HepG2 (cell line): ENCODE measurements around the gene ACOXL. TPM values are rescaled to one million over a fixed set of nuclear protein-coding genes. Genes with fewer than 3 reads are reported as not detected.

Source experiments
- HCFC1 ChIP-seq: fragments of 150-350 bp; IDR thresholded peaks from 2 replicates; pipeline ENCODE4 v1.6.1; 2014; ENCODE audit warnings: low read depth, low read length
- HOXA5 ChIP-seq: sonication (generic); formaldehyde crosslinking; IDR thresholded peaks from 2 replicates; pipeline ENCODE4 v1.4.0; 2020; ENCODE audit warnings: missing genetic modification reagents
- KAT7 ChIP-seq: IDR thresholded peaks from 2 replicates; pipeline ENCODE4 v1.6.1; 2018; ENCODE audit warnings: borderline replicate concordance, missing compliant biosample characterization
- NFIB ChIP-seq: sonication (generic); formaldehyde crosslinking; IDR thresholded peaks from 2 replicates; pipeline ENCODE4 v1.9.0; 2021; ENCODE audit warnings: missing genetic modification reagents, mild to moderate bottlenecking, borderline replicate concordance
- ZNF3 ChIP-seq: IDR thresholded peaks from 2 replicates; pipeline ENCODE4 v1.7.0; 2017; ENCODE audit warnings: inconsistent platforms
- ZNF44 ChIP-seq: sonication (generic); formaldehyde crosslinking; IDR thresholded peaks from 2 replicates; pipeline ENCODE4 v1.5.1; 2020; ENCODE audit warnings: mild to moderate bottlenecking, missing genetic modification reagents
- ZNF598 ChIP-seq: sonication (generic); formaldehyde crosslinking; IDR thresholded peaks from 2 replicates; pipeline ENCODE4 v1.5.1; 2020; ENCODE audit warnings: mild to moderate bottlenecking, missing genetic modification reagents, borderline replicate concordance
- ZNF644 ChIP-seq: IDR thresholded peaks from 2 replicates; pipeline ENCODE4 v1.6.1; 2016; ENCODE audit warnings: low read depth
- ZNF672 ChIP-seq: sonication (generic); formaldehyde crosslinking; IDR thresholded peaks from 2 replicates; pipeline ENCODE4 v1.8.1; 2022; ENCODE audit warnings: missing genetic modification reagents
- ZSCAN21 ChIP-seq: sonication (generic); formaldehyde crosslinking; IDR thresholded peaks from 2 replicates; pipeline ENCODE4 v1.8.0; 2022; ENCODE audit warnings: mild to moderate bottlenecking, missing genetic modification reagents, moderate library complexity, borderline replicate concordance
- ZSCAN25 ChIP-seq: sonication (generic); formaldehyde crosslinking; IDR thresholded peaks from 2 replicates; pipeline ENCODE4 v1.8.0; 2022; ENCODE audit warnings: mild to moderate bottlenecking, missing genetic modification reagents
- polyA plus RNA-seq, 8 experiments: library from polyadenylated mRNA; depleted of rRNA in 3 of 8; stranded (reverse) in 7 of 8; unstranded in 1 of 8; fragments of >200 nt; fragmentation: Illumina TruSeq in 4 of 8; extraction: Trizol in 4 of 8; gene quantifications; 2 replicates each; pipeline versions ENCODE4 v1.2.1 to v1.2.3, GENCODE V29; 2011 to 2016; ENCODE audit warnings: low read depth in 4 of 8, missing spikeins in 1 of 8, mixed read lengths in 1 of 8; ENCODE audit not compliant: insufficient read depth in 1 of 8
- total RNA-seq, 5 experiments: library from RNA; depleted of rRNA; stranded (reverse); fragments of >200 nt; fragmentation: Illumina TruSeq; extraction: Trizol; gene quantifications; 2 replicates each; pipeline ENCODE4 v1.2.3, GENCODE V29; 2016; ENCODE audit warnings: low read depth in 1 of 5
- TF ChIP-seq, protein P1 (sequence below): sonication (generic); formaldehyde crosslinking; IDR thresholded peaks from 2 replicates; pipeline ENCODE4 v1.4.0; 2020; ENCODE audit warnings: mild to moderate bottlenecking, missing genetic modification reagents
- TF ChIP-seq, protein P2 (sequence below): sonication (generic); formaldehyde crosslinking; IDR thresholded peaks from 2 replicates; pipeline ENCODE4 v1.4.0; 2020; ENCODE audit warnings: missing genetic modification reagents
- TF ChIP-seq, protein P3 (sequence below): sonication (generic); formaldehyde crosslinking; IDR thresholded peaks from 2 replicates; pipeline ENCODE4 v1.8.1; 2023; ENCODE audit warnings: mild to moderate bottlenecking, inconsistent platforms, moderate library complexity, missing genetic modification reagents, borderline replicate concordance
- TF ChIP-seq, protein P4 (sequence below): sonication (generic); formaldehyde crosslinking; IDR thresholded peaks from 2 replicates; pipeline ENCODE4 v1.4.0; 2020; ENCODE audit warnings: missing genetic modification reagents
- TF ChIP-seq, protein P5 (sequence below): sonication (generic); formaldehyde crosslinking; IDR thresholded peaks from one replicate; pipeline ENCODE4 v1.5.1; 2020; ENCODE audit warnings: mild to moderate bottlenecking, missing genetic modification reagents; ENCODE audit errors: not compliant biosample characterization

Gene ACOXL
- total and polyA plus RNA-seq, 2 of the 13 experiments (the other 11 are each of a cell fraction or from before 2014, with no cell fraction given), result not detected

DNA sequence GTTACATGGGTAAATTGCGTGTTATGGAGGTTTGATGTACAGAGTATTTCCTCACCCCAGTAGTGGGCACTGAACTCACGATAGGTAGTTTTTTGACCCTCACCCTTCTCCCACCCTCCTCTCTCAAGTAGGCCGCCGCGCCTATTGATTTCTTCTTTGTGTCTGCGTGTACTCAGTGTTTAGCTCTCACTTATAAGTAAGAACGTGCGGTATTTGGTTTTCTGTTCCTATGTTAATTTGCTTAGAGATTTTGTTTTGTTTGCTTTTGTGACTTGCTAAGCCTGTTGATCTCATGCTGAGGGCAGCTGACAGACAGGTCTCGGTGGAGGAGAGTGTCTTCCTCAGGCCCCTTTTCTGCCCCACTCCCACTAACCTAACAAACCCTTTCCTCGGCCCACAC is 36.2 kb downstream of the ACOXL start (continued):
- TF ChIP-seq, protein P1, sequence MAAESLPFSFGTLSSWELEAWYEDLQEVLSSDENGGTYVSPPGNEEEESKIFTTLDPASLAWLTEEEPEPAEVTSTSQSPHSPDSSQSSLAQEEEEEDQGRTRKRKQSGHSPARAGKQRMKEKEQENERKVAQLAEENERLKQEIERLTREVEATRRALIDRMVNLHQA (CRISPR knock-in tag), result no peak
- TF ChIP-seq ZSCAN25 (CRISPR knock-in tag) (no peak), HOXA5 (no peak), HCFC1 (no peak), NFIB (CRISPR knock-in tag) (no peak), ZSCAN21 (no peak), ZNF644 (CRISPR knock-in tag) (no peak), ZNF598 (no peak), ZNF44 (CRISPR knock-in tag) (no peak), KAT7 (CRISPR knock-in tag) (no peak), ZNF672 (CRISPR knock-in tag) (no peak), ZNF3 (no peak)
- TF ChIP-seq, protein P2, sequence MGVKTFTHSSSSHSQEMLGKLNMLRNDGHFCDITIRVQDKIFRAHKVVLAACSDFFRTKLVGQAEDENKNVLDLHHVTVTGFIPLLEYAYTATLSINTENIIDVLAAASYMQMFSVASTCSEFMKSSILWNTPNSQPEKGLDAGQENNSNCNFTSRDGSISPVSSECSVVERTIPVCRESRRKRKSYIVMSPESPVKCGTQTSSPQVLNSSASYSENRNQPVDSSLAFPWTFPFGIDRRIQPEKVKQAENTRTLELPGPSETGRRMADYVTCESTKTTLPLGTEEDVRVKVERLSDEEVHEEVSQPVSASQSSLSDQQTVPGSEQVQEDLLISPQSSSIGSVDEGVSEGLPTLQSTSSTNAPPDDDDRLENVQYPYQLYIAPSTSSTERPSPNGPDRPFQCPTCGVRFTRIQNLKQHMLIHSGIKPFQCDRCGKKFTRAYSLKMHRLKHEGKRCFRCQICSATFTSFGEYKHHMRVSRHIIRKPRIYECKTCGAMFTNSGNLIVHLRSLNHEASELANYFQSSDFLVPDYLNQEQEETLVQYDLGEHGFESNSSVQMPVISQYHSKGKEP (CRISPR knock-in tag), result no peak
- TF ChIP-seq, protein P3, sequence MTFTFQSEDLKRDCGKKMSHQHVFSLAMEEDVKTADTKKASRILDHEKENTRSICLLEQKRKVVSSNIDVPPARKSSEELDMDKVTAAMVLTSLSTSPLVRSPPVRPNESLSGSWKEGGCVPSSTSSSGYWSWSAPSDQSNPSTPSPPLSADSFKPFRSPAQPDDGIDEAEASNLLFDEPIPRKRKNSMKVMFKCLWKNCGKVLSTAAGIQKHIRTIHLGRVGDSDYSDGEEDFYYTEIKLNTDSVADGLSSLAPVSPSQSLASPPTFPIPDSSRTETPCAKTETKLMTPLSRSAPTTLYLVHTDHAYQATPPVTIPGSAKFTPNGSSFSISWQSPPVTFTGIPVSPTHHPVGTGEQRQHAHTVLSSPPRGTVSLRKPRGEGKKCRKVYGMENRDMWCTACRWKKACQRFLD (CRISPR knock-in tag), result no peak
- TF ChIP-seq, protein P4, sequence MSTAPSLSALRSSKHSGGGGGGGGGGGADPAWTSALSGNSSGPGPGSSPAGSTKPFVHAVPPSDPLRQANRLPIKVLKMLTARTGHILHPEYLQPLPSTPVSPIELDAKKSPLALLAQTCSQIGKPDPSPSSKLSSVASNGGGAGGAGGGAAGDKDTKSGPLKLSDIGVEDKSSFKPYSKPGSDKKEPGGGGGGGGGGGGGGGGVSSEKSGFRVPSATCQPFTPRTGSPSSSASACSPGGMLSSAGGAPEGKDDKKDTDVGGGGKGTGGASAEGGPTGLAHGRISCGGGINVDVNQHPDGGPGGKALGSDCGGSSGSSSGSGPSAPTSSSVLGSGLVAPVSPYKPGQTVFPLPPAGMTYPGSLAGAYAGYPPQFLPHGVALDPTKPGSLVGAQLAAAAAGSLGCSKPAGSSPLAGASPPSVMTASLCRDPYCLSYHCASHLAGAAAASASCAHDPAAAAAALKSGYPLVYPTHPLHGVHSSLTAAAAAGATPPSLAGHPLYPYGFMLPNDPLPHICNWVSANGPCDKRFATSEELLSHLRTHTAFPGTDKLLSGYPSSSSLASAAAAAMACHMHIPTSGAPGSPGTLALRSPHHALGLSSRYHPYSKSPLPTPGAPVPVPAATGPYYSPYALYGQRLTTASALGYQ (CRISPR knock-in tag), result peak; percentile 87
- TF ChIP-seq, protein P5, sequence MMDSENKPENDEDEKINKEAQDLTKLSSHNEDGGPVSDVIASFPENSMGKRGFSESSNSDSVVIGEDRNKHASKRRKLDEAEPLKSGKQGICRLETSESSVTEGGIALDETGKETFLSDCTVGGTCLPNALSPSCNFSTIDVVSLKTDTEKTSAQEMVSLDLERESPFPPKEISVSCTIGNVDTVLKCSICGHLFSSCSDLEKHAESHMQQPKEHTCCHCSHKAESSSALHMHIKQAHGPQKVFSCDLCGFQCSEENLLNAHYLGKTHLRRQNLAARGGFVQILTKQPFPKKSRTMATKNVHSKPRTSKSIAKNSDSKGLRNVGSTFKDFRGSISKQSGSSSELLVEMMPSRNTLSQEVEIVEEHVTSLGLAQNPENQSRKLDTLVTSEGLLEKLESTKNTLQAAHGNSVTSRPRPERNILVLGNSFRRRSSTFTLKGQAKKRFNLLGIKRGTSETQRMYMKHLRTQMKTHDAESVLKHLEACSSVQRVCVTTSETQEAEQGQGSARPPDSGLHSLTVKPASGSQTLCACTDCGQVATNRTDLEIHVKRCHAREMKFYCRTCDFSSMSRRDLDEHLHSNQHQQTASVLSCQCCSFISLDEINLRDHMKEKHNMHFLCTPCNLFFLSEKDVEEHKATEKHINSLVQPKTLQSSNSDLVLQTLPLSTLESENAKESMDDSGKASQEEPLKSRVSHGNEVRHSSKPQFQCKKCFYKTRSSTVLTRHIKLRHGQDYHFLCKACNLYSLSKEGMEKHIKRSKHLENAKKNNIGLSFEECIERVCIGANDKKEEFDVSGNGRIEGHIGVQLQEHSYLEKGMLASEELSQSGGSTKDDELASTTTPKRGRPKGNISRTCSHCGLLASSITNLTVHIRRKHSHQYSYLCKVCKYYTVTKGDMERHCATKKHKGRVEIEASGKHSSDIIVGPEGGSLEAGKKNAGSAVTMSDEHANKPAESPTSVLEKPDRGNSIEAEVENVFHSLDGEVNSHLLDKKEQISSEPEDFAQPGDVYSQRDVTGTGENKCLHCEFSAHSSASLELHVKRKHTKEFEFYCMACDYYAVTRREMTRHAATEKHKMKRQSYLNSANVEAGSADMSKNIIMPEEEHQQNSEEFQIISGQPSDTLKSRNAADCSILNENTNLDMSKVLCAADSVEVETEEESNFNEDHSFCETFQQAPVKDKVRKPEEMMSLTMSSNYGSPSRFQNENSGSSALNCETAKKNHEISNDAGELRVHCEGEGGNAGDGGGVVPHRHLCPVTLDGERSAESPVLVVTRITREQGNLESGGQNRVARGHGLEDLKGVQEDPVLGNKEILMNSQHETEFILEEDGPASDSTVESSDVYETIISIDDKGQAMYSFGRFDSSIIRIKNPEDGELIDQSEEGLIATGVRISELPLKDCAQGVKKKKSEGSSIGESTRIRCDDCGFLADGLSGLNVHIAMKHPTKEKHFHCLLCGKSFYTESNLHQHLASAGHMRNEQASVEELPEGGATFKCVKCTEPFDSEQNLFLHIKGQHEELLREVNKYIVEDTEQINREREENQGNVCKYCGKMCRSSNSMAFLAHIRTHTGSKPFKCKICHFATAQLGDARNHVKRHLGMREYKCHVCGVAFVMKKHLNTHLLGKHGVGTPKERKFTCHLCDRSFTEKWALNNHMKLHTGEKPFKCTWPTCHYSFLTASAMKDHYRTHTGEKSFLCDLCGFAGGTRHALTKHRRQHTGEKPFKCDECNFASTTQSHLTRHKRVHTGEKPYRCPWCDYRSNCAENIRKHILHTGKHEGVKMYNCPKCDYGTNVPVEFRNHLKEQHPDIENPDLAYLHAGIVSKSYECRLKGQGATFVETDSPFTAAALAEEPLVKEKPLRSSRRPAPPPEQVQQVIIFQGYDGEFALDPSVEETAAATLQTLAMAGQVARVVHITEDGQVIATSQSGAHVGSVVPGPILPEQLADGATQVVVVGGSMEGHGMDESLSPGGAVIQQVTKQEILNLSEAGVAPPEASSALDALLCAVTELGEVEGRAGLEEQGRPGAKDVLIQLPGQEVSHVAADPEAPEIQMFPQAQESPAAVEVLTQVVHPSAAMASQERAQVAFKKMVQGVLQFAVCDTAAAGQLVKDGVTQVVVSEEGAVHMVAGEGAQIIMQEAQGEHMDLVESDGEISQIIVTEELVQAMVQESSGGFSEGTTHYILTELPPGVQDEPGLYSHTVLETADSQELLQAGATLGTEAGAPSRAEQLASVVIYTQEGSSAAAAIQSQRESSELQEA (CRISPR knock-in tag), result no peak
